Sigmoid colon (tissue), 7 donors: ENCODE measurements around the gene KIAA0930. TPM values are rescaled to one million over a fixed set of nuclear protein-coding genes. Genes with fewer than 3 reads are reported as not detected.

ENCODE experiments used
- DNase-seq: peaks from one replicate; pipeline ENCODE4 v3.0.0-alpha.2; 2019
- H3K27ac ChIP-seq, 4 donors: fragments of 200-600 bp; sonication (generic); one replicate each; pipeline ENCODE4 v1.5.1; 2016 to 2019; ENCODE audit warnings: mild to moderate bottlenecking in 1 of 4
- H3K27me3 ChIP-seq, 3 donors: fragments of 200-600 bp; sonication (generic); one replicate each; pipeline ENCODE4 v1.5.1; 2019; ENCODE audit warnings: mild to moderate bottlenecking in 1 of 3
- H3K36me3 ChIP-seq, 4 donors: fragments of 200-600 bp; sonication (generic); one replicate each; pipeline ENCODE4 v1.5.1; 2016 to 2019
- H3K4me1 ChIP-seq, 4 donors: fragments of 200-600 bp; sonication (generic); one replicate each; pipeline ENCODE4 v1.5.1; 2017 to 2019
- H3K4me3 ChIP-seq, 4 donors: fragments of 200-600 bp; sonication (generic); one replicate each; pipeline ENCODE4 v1.5.1; 2017 to 2019; ENCODE audit warnings: mild to moderate bottlenecking in 2 of 4, moderate library complexity in 1 of 4
- H3K9me3 ChIP-seq, 4 donors: fragments of 200-600 bp in 3 of 4; sonication (generic) in 3 of 4; one replicate each; pipeline versions ENCODE4 v1.5.1 to v1.6.1; 2013 to 2019
- CTCF ChIP-seq, 4 experiments: fragments of 450-650 bp in 3 of 4; fragments of 200-600 bp in 1 of 4; IDR thresholded peaks; one replicate each; pipeline ENCODE4 v1.5.1; 2016 to 2019; ENCODE audit warnings: antibody characterized with exemption in 4 of 4, mild to moderate bottlenecking in 3 of 4, moderate library complexity in 2 of 4
- EP300 ChIP-seq, 4 donors: sonication (generic); formaldehyde crosslinking; IDR thresholded peaks; one replicate each; pipeline ENCODE4 v1.6.1; 2017; ENCODE audit warnings: antibody characterized with exemption in 4 of 4
- POLR2A ChIP-seq, 2 donors: fragments of 450-650 bp; IDR thresholded peaks; one replicate each; pipeline ENCODE4 v1.6.1; 2016; ENCODE audit warnings: antibody characterized with exemption in 2 of 2, mild to moderate bottlenecking in 2 of 2, moderate library complexity in 2 of 2
- POLR2AphosphoS5 ChIP-seq, 4 donors: sonication (generic); formaldehyde crosslinking; IDR thresholded peaks; one replicate each; pipeline ENCODE4 v1.6.1; 2017; ENCODE audit warnings: antibody characterized with exemption in 4 of 4
- WGBS, 2 donors: extraction: QIAGEN DNeasy Blood & Tissue Kit; methylation state at CpG; one replicate each; pipeline ENCODE4 v1.1.7; 2013; 5-methylcytosine and 5-hydroxymethylcytosine counted together
- intact Hi-C: fragments of 100-400 bp; cut with DNase I; formaldehyde crosslinking; loops from one replicate; pipeline ENCODE4 v1.15.1; 2023
- polyA plus RNA-seq, 3 donors: library from polyadenylated mRNA; stranded (reverse); fragments of 200-250 nt; gene quantifications; one replicate each; pipeline ENCODE4 v1.2.3, GENCODE V29; 2013
- total RNA-seq, 4 donors: library from RNA; depleted of rRNA; stranded (reverse); fragments of >200 nt; gene quantifications; one replicate each; pipeline ENCODE4 v1.1.0, GENCODE V29; 2016
- donor health status: healthy with polysubstance abuse.
- donor health status: Bipolar disorder and iron deficiency.
- donor health status: healthy.

KIAA0930 gene
- total and polyA plus RNA-seq, 7 donors, result 14.4 to 56.5 (median 26.8) TPM

- Histone ChIP-seq H3K27me3 (no peaks in the 10 kb centered on the region), H3K4me3 (no peak overlapping the region), H3K36me3 (peaks cover 16 to 82% (median 39%) of the 10 kb centered on the region in 4 donors), H3K27ac (no peak overlapping the region), H3K4me1 (no peaks in the 10 kb centered on the region), H3K9me3 (no peaks in the 10 kb centered on the region)
- intact Hi-C loops, result no loop called here
- no peak for TF ChIP-seq POLR2AphosphoS5 (IDR thresholded peaks at IDR 0.05)
- no peak for TF ChIP-seq POLR2A (IDR thresholded peaks at IDR 0.05)
- no peak for TF ChIP-seq EP300 (IDR thresholded peaks at IDR 0.05)
- TF ChIP-seq CTCF (IDR thresholded peaks at IDR 0.05), result no peak
- DNase-seq, result no peak
- 90 to 93% methylated on average over 2 of the region's 2 CpGs for WGBS, 2 donors
Measured at GRCh38 chr22:45181766-45182165, 58.9 kb downstream of the KIAA0930 start.

GRCh38 chr22:45181240-45181639 is 59.5 kb downstream of the KIAA0930 start:
- Histone ChIP-seq H3K27me3 (no peaks in the 10 kb centered on the region), H3K27ac (no peak overlapping the region), H3K4me1 (no peaks in the 10 kb centered on the region), H3K9me3 (no peaks in the 10 kb centered on the region), H3K36me3 (peaks cover 19 to 87% (median 41%) of the 10 kb centered on the region in 4 donors), H3K4me3 (no peak overlapping the region)
- WGBS, 2 donors, result 93 to 96% methylated on average over 4 of the region's 4 CpGs
- intact Hi-C loops, result no loop called here
- TF ChIP-seq EP300 (IDR thresholded peaks at IDR 0.05) (no peak), CTCF (IDR thresholded peaks at IDR 0.05) (no peak), POLR2AphosphoS5 (IDR thresholded peaks at IDR 0.05) (no peak), POLR2A (IDR thresholded peaks at IDR 0.05) (no peak)
- DNase-seq, result no peak

GRCh38 chr22:45180146-45180679 is 60.5 kb downstream of the KIAA0930 start:
- Histone ChIP-seq H3K27ac (no peak overlapping the region), H3K36me3 (peaks cover 25 to 88% (median 48%) of the 10 kb centered on the region in 4 donors), H3K4me3 (no peak overlapping the region), H3K9me3 (no peaks in the 10 kb centered on the region), H3K27me3 (no peaks in the 10 kb centered on the region), H3K4me1 (no peaks in the 10 kb centered on the region)
- TF ChIP-seq POLR2A (IDR thresholded peaks at IDR 0.05), result no peak
- no peak for TF ChIP-seq EP300 (IDR thresholded peaks at IDR 0.05)
- no peak for TF ChIP-seq CTCF (IDR thresholded peaks at IDR 0.05)
- DNase-seq, result no peak
- WGBS, 2 donors, result 92 to 94% methylated on average over 14 of the region's 14 CpGs
- intact Hi-C loops, result no loop called here

- DNase-seq, result no peak
- peaks cover 22 to 88% (median 45%) of the 10 kb centered on the region in 4 donors for H3K36me3 ChIP-seq
- no peaks in the 10 kb centered on the region for H3K4me1 ChIP-seq
- intact Hi-C loops, result no loop called here
- H3K27me3 ChIP-seq, result no peaks in the 10 kb centered on the region
- H3K4me3 ChIP-seq, result no peak overlapping the region
- WGBS, 2 donors, result 85 to 93% methylated on average over 9 of the region's 9 CpGs
- no peak for TF ChIP-seq POLR2A (IDR thresholded peaks at IDR 0.05)
- TF ChIP-seq POLR2AphosphoS5 (IDR thresholded peaks at IDR 0.05), result no peak
- no peak for TF ChIP-seq EP300 (IDR thresholded peaks at IDR 0.05)
- no peak for TF ChIP-seq CTCF (IDR thresholded peaks at IDR 0.05)
- no peaks in the 10 kb centered on the region for H3K9me3 ChIP-seq
- H3K27ac ChIP-seq, result no peak overlapping the region
Measured at GRCh38 chr22:45179276-45180049, 61.2 kb downstream of the KIAA0930 start.
